Fibroblast of the aortic adventitia (primary cell): Measurements from ENCODE around the gene NHERF2. TPM values are rescaled to one million over a fixed set of nuclear protein-coding genes. Genes with fewer than 3 reads are reported as not detected.

Experiments used
- DNase-seq: peaks from one replicate; pipeline ENCODE4 v3.0.0-alpha.2; 2010; ENCODE audit warnings: low read depth
- H3K4me3 ChIP-seq: 2 replicates; pipeline ENCODE4 v1.5.1; 2011; ENCODE audit warnings: low read depth, mild to moderate bottlenecking, control low read depth, low read length, moderate library complexity
- total RNA-seq: library from RNA; depleted of rRNA; stranded (reverse); fragments of >200 nt; gene quantifications from 2 replicates; pipeline ENCODE4 v1.2.3, GENCODE V29; 2012; ENCODE audit warnings: low replicate concordance
- TF ChIP-seq, protein P1 (sequence below): IDR thresholded peaks from 2 replicates; pipeline ENCODE4 v1.5.1; 2011; ENCODE audit warnings: mild to moderate bottlenecking, low read length, control low read depth, inconsistent platforms; ENCODE audit not compliant: insufficient read depth

The NHERF2 gene
- total RNA-seq, 1 donor, result 26.3 TPM

DNA sequence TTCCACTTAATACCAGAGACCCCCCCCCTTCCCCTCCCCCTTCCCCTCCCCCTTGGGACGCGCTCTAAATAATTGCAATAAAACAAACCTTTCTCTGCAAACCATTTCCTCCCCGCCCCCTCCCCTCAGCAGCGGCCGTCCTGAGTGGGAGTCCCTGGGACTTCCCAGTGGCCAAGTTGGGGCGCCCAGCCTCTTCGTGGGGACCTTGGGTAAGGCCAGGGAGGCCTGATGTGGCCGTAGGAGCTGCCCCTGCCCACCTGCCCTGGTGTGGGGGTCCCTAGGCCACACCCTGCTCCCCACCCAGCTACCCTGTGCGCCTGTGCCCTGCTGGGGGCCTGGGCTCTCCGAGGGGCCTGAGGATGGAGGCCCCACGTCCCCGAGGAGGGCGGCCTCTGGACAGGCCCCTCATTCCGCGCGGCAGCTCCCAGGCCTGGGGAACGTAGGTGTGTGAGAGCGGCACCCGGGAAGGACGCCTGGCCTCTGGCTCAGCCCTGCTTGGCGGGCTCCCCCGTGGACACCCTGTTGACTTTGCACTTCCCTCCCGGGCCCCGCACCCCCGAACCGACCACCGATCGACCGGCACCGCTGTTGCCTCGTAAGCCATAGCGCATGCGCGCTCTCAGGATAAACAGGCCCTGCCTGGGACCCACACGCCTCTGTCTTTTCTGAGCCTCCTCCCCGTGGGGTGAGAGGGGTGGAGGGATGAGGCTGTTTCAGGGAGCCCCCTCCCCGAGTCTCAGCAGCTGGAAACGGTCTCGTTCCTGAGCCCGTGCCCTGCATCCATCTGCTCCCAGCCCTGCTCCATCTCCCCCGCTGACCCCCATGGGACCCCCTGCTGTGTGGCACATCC is 11.9 kb downstream of the NHERF2 start:
- H3K4me3 ChIP-seq, result no peak overlapping the region
- TF ChIP-seq, protein P1, sequence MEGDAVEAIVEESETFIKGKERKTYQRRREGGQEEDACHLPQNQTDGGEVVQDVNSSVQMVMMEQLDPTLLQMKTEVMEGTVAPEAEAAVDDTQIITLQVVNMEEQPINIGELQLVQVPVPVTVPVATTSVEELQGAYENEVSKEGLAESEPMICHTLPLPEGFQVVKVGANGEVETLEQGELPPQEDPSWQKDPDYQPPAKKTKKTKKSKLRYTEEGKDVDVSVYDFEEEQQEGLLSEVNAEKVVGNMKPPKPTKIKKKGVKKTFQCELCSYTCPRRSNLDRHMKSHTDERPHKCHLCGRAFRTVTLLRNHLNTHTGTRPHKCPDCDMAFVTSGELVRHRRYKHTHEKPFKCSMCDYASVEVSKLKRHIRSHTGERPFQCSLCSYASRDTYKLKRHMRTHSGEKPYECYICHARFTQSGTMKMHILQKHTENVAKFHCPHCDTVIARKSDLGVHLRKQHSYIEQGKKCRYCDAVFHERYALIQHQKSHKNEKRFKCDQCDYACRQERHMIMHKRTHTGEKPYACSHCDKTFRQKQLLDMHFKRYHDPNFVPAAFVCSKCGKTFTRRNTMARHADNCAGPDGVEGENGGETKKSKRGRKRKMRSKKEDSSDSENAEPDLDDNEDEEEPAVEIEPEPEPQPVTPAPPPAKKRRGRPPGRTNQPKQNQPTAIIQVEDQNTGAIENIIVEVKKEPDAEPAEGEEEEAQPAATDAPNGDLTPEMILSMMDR, result no peak
- DNase-seq, result no peak

DNA sequence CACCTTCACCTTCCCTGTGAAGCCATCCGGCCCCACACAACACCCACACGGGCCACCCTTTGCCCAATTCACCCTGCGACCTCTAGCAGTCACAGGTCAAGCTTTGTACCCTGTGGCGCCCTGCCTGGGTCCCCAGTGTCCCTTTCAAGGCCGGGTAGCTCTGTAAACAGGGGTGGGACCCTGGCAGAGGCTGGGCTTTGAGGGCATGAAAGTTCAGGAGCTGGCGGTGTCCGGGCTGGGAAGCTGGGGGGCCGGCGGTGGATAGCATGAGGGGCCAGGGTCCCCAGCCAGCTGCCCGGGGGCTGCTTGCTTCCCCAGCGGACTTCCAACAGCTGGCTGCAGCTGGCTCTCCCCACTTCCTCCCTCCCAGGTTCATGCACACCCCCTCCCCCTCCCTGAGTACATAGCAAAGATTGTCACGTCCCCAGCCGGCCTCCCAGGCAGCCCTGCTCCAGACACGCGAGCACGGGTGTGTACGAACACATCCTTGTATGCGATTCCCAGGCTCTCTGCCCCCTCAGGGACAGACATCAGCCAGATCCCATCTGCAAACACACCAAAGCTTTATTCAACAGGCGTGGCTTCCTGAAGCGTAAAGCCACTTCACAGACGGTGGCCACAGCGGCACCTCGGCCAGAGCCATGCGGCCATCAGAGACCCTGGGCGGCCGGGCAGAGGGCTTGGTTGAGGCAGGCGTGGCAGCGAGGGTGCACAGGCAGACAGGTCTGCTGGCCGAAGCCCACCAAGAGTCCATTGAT is 12.8 kb downstream of the NHERF2 start:
- peak; percentile 62 for DNase-seq
- no peak overlapping the region for H3K4me3 ChIP-seq
- TF ChIP-seq, protein P1, result no peak

DNA sequence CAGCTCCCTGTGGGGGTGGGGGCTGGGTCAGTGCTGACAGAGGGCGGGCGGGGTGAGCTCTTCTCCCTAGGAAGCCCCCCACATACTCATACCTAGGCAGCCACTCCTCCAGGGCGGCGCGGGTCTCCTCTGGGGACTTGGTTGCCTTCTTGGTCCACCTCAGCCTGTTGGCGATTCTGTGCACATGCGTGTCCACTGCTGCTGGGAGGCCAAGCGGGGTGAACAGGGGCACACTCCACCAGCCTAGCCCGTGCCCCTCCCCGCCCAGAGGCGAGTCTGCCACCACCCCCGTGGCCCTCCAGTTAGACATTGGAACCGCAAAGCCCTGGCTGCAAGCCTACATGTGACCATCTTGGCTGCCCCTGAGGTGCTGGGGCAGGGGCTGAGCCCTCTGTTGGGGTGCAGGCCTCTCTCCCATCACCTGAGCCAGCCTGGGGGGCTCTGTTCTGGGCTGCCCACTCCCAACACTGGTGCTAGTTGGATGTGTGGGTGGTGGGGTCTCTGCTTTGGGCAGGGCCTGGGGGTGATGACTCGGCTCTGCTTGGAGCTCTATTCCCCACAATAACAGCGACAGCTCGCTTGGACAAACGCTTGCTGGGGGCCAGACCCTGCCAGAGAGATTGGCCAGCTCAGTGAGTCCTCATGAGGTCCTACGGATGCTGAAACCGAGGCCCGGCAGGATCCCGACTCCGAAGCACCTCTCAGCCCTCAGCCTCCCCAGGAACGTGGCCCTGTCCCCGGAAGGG is 13.5 kb downstream of the NHERF2 start:
- TF ChIP-seq, protein P1, result no peak

DNA sequence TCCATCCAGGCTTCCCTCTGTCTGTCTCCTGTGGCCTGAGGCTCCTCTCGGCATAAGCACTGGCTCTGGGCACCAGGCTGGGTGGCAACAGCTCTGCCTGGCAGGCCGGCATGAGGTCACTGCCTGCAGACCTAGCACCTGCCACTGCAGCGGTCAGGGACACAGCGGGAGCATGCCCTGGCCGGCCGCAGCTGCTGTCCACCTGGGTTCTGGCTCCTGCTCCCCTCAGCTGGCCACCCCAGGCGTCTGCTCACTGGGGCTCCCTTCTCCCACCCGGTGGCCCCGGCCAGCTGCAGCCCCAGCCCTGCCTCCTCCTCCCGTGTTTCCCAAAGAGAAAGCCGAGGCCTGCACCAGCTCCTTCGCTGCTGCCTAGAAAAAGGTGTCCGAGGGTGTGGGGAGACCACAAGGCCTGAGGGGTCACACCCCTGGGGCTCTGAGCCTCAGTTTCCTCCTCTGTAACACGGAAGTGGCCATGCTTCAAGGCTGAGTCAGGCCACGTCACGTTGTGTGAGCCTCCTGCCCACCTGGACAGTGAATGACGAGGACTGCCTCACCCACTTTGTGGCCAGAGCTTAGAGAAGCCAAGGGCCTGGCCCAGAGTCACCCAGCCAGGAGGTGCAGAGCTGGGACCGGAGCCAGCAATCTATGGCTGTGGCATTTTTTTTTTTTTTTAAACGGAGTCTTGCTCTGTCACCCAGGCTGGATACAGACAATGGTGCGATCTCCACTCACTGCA is 14.3 kb downstream of the NHERF2 start:
- DNase-seq, result no peak
- TF ChIP-seq, protein P1, result no peak

More for the DNA sequence above, 13.5 kb downstream of the NHERF2 start:
- no peak overlapping the region for H3K4me3 ChIP-seq
- DNase-seq, result no peak

DNA sequence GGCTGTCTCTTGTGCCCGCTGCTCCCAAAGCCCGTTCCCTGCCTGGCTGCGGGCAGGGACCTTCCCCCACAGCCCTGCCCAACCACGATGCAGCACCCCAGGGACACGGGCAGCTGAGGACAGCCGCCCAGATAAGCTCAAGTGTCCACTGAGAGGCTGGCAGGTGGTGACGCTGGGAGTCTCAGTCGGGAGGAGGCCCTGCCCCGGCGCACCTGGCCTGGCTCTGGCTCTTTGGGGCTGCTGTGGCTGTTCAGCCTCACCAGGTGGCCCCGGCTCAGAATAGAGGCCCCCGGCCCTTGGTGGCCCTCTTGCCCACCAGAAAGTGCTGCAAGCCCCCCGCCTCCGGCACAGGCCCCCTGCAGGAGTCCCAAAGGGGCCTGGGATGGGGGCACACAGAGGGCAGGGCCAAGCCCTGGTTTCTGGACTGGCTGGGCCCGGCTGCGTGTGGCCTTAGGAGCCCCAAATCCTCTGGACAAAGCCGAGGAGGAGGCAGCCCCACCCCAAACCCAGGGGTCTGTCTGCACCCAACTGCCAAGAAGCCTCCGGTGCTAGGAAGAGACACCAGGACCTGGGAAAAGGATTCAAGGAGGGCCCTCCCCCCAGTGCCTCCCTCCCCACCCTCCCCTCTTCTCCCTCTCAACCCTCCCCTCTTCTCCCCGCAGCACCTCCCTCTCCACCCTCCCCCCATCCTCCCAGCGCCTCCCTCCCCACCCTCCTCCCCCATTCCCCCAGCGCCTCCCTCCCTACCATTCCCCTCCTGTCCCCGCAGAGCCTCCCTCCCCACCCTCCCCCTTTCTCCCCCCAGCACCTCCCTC is 15.7 kb downstream of the NHERF2 start:
- no peak for DNase-seq
- H3K4me3 ChIP-seq, result no peak overlapping the region
- TF ChIP-seq, protein P1, result no peak

More for the DNA sequence above, 14.3 kb downstream of the NHERF2 start:
- no peak overlapping the region for H3K4me3 ChIP-seq
